MV-4-11 (cell line): ENCODE results near the gene PDE4D.

Experiments used
- DNase-seq: peaks from one replicate; lab custom pipeline; 2025; lab: John Stamatoyannopoulos, UW

Gene PDE4D

DNA sequence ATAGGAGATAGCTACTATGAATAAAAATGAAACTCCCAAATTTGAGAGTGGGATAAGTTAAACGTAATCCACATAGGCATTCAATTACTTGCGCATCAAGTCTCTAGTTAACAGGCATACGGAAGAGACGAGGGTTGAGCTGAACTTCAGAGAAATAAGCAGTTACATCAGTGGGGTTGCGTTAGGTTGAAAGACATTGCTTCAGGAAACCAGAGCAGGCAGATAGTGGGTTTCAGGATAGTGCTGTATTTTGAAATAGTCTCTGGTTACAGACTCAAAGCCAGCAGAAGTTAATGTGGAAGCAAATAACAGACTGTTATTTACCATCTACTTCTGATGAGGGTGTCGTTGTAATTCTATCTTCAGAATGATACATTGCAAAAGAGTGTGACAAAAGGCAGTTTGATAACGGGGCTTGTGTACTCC is 533.4 kb downstream of the PDE4D start:
- peak; percentile 93 for DNase-seq

DNA sequence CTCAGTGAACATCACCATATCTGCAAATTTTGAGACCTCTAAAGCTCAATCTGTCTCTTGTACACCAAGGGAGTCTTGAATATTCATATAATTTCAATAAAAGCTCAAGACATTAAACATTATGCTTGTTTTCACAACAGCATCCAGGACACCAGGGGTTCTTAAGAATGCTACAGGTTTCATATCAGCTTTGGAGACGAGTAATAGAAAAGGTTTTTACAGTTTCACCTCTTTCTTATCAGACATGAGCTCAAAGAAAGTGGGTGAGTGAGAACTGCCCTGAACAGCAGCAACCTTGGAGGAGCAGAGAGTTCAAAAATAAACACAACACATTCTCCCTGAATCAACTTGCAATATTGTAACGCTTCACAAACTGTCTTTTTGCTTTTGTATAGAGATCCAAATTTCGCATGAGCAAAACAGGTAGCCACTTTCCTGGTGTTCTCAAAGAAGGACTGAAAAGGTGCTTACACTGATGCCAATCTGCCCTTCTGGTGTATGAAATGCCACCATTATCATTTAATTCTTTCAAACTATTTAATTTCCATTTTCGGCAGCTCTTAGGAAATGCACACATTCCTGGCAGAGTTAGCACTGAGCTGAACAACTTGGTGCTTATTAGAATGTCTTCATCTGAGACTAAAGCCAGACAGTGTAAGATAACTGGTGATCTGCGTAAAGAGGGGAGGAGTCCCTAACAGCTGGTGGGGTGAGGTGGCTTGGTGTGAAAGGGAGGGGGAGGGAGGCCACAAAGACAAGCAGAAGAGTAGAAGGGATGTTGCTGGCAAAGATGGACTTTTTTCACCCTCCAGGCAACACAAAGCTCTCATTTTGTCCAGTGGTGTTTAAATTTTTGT is 535.3 kb downstream of the PDE4D start:
- DNase-seq, result peak; percentile 3

DNA sequence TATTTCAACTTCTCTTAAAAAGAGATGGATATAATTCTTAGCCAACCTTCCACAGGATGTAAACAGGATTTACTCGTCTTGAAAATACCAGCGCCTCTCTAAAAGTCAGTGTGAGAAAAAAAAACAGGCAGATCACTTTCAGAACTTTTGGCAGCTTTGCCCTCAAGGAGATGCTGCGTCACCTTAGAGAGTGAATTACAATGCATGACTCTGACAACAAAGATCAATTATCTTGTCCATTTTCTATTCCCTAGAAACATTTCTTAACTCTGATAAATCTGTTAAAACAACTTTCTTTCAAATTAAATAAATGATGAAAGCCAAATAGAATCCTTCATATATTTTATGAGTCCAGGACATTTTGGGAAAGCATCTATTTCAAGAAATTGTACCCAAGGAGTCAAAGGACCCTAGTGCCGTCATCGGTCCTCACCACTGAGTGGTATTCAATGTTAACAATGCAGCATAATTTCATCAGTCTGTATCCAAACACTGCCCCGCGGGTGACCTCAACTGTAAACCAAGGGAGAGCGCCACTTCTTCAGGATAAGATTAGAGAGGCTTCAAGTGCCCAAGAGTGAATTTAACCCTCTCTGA is 536.0 kb downstream of the PDE4D start:
- peak; percentile 49 for DNase-seq

DNA sequence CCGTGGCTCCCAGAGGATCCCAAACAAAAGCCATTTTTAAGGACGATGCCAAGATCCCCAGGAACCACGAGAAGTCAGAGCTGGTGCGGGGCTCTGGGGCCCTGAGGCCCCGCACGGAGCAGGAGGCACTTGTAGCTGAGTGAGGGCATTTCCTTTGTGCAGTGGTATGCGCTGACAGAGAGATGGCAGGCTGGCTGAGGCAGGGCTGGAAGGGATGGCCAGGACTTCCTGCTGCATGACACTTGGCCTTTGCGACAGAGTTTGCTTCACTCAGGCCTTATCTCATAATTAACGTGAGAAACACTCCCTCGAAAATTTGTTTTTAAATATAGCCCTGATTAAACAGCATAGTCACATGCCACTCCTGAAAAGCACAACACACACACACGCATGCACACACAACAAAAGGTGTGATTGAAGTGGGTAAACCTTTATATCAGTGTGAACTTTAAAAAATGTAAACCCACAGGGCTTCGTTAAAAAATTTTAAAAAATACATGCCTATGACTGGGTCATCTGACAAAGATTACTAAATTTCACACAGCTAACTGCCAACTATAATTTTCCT is 536.6 kb downstream of the PDE4D start:
- peak; percentile 37 for DNase-seq

DNA sequence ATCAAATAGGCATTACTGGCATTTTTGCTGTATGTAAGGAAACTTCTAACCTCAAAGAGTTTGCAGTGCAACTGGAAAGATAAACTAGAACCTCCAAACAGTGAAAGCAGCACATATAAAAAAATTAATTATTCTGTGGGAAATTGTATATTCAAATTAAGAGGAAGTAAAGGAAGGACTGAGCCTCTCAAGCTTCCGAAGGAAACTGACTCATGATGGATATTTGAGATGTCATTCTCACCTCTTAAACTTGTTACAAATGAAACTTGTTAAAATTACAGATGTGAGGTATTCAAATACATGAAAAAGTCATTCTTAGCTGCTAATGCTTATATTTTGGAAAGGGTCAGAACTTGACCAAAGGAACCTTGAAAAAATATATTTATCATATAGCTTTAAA is 538.7 kb downstream of the PDE4D start:
- DNase-seq, result no peak

GRCh38 chr5:59354274-59354673 is 539.3 kb downstream of the PDE4D start:
- no peak for DNase-seq

- DNase-seq, result no peak
Observed at GRCh38 chr5:59351076-59351794, 542.3 kb downstream of the PDE4D start.

DNA sequence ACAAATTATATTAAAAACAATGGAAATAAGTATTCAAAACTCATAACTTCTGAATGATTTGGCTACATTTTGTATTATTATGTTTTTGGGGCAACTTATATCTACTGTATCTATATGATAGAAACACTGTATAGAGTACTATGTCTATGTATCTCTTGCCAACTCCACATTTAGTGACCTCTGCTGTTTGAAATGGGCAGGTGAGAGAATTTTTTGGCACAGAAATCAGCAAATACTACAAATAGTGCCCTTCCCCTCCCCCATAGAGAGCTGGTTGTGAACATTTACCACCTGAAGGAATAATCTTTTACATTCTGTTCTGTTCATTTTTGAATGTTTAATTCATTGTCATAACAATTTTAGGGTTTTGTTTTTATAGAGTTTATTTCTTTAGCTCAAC is 545.3 kb downstream of the PDE4D start:
- DNase-seq, result no peak

GRCh38 chr5:59346982-59347381 is 546.5 kb downstream of the PDE4D start:
- DNase-seq, result no peak

- no peak for DNase-seq
Observed at GRCh38 chr5:59346514-59346913, 547.0 kb downstream of the PDE4D start.

- DNase-seq, result no peak
Observed at GRCh38 chr5:59342181-59342580, 551.3 kb downstream of the PDE4D start.

- DNase-seq, result no peak
Observed at GRCh38 chr5:59341760-59342159, 551.8 kb downstream of the PDE4D start.

- no peak for DNase-seq
Observed at GRCh38 chr5:59341155-59341554, 552.4 kb downstream of the PDE4D start.

DNA sequence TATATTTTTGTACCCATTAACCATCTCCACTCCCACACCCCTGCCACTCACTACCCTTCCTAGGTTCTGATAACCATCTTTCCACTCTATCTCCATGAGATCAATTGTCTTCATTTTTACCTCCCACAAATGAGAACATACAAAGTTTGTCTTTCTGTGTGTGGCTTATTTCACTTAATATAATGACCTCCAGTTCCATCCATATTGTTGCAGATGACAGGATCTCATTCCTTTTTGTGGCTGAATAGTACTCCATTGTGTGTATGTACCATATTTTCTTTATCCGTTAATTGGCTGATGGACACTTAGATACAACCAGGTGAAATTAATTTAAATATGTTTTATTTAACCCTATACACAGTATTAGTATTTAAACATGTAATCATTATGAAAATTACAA is 552.9 kb downstream of the PDE4D start:
- DNase-seq, result no peak

- DNase-seq, result no peak
Observed at GRCh38 chr5:59337240-59337639, 556.3 kb downstream of the PDE4D start.

- DNase-seq, result no peak
Observed at GRCh38 chr5:59335544-59335943, 558.0 kb downstream of the PDE4D start.

DNA sequence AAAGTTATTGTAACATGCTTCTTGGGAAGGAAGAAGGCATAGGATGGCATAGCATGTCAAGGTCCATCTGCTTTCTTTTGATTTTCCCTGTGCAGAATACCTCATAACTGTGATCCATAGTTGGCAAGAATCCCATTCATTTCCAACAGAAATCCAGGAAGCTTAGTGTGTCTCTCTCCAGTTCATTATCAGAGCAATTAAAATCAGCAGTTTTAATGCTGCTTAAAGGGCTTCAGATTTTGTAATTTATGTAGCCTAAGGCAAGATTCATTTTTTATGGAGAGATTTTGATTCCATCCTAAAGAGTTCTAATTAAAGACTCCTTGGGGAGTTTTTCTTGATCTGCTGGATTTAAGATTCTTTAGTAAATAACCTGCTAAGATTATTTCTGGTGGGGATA is 560.1 kb downstream of the PDE4D start:
- no peak for DNase-seq

GRCh38 chr5:59332236-59332973 is 561.1 kb downstream of the PDE4D start:
- no peak for DNase-seq

DNA sequence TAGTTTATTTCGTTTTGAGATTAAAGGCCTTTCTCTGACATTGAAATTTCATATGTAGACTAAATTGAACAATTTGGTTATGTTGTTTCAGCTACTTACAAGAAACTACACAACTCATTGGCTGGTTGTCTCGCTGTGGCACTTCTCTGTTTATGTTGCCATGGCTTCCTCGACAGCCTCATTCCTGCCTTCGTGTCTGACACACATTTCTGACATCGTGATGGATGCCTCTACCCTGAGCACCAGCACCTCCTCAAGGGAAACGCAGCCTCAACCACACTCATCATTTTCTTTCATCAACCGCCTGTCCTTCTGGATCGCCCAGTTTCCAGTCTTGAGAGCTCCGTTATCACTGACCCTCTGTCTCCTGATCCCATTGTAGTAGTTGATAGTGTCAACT is 562.8 kb downstream of the PDE4D start:
- no peak for DNase-seq

GRCh38 chr5:59328709-59329296 is 564.7 kb downstream of the PDE4D start:
- DNase-seq, result no peak

- no peak for DNase-seq
Observed at GRCh38 chr5:59327191-59327980, 566.1 kb downstream of the PDE4D start.
